Neuronal stem cell (in vitro differentiated cells): ENCODE results near the gene BRIP1.

ENCODE experiments used
- DNase-seq: peaks from one replicate; pipeline ENCODE4 v3.0.0-alpha.2; 2013; ENCODE audit warnings: low spot score
- H2AFZ ChIP-seq: one replicate; pipeline ENCODE4 v1.6.1; 2013; ENCODE audit warnings: mild to moderate bottlenecking, low read length, inconsistent platforms
- H2AK5ac ChIP-seq: 2 replicates; pipeline ENCODE4 v1.6.1; 2013; ENCODE audit warnings: low read depth, mild to moderate bottlenecking, inconsistent platforms, low read length, moderate library complexity, mixed read lengths
- H2BK120ac ChIP-seq: 2 replicates; pipeline ENCODE4 v1.6.1; 2013; ENCODE audit warnings: low read depth, mild to moderate bottlenecking, inconsistent platforms, low read length, moderate library complexity, mixed read lengths
- H2BK12ac ChIP-seq: one replicate; pipeline ENCODE4 v1.6.1; 2013; ENCODE audit warnings: low read length, inconsistent platforms
- H2BK15ac ChIP-seq: 2 replicates; pipeline ENCODE4 v1.6.1; 2013; ENCODE audit warnings: mild to moderate bottlenecking, low read length, inconsistent platforms, mixed read lengths
- H2BK5ac ChIP-seq: one replicate; pipeline ENCODE4 v1.6.1; 2013; ENCODE audit warnings: inconsistent platforms, mild to moderate bottlenecking, low read length, moderate library complexity
- H3K14ac ChIP-seq: one replicate; pipeline ENCODE4 v1.6.1; 2013; ENCODE audit warnings: low read length, inconsistent platforms
- H3K18ac ChIP-seq: 2 replicates; pipeline ENCODE4 v1.6.1; 2013; ENCODE audit warnings: low read length, inconsistent platforms
- H3K23ac ChIP-seq: 2 replicates; pipeline ENCODE4 v1.6.1; 2013; ENCODE audit warnings: low read depth, mild to moderate bottlenecking, mixed read lengths, low read length, inconsistent platforms; ENCODE audit not compliant: poor library complexity
- H3K27ac ChIP-seq: replicated peaks from 3 replicates; pipeline ENCODE4 v1.5.1; 2013; ENCODE audit warnings: low read length, inconsistent platforms
- H3K27me3 ChIP-seq, 3 experiments: 2 replicates each; pipeline ENCODE4 v1.6.1; 2013; ENCODE audit warnings: low read length in 3 of 3, mild to moderate bottlenecking in 2 of 3, inconsistent platforms in 1 of 3, low read depth in 1 of 3, mixed read lengths in 1 of 3, moderate library complexity in 1 of 3; ENCODE audit not compliant: control insufficient read depth in 3 of 3, insufficient read depth in 3 of 3
- H3K36me3 ChIP-seq, 2 donors: replicated peaks in 1 of 2; 2 replicates each; pipeline ENCODE4 v1.6.1; 2013; ENCODE audit warnings: low read length in 2 of 2; ENCODE audit not compliant: control insufficient read depth in 2 of 2, insufficient read depth in 2 of 2
- H3K4ac ChIP-seq: 2 replicates; pipeline ENCODE4 v1.6.1; 2013; ENCODE audit warnings: inconsistent platforms, mild to moderate bottlenecking, low read length, moderate library complexity
- H3K4me1 ChIP-seq, 2 donors: 1 replicate in 1 of 2; 2 replicates in 1 of 2; pipeline ENCODE4 v1.6.1; 2013; ENCODE audit warnings: low read length in 2 of 2, low read depth in 1 of 2; ENCODE audit not compliant: control insufficient read depth in 2 of 2, insufficient read depth in 1 of 2
- H3K4me2 ChIP-seq: one replicate; pipeline ENCODE4 v1.6.1; 2013; ENCODE audit warnings: mild to moderate bottlenecking, low read length, inconsistent platforms; ENCODE audit not compliant: insufficient read depth, poor library complexity, severe bottlenecking
- H3K4me3 ChIP-seq, 2 donors: 2 replicates each; pipeline ENCODE4 v1.5.1; 2013; ENCODE audit warnings: low read length in 2 of 2, mild to moderate bottlenecking in 2 of 2, inconsistent platforms in 1 of 2, moderate library complexity in 1 of 2
- H3K79me1 ChIP-seq: one replicate; pipeline ENCODE4 v1.6.1; 2013; ENCODE audit warnings: low read depth, mild to moderate bottlenecking, inconsistent platforms, low read length, moderate library complexity
- H3K9ac ChIP-seq: one replicate; pipeline ENCODE4 v1.6.1; 2013; ENCODE audit warnings: mild to moderate bottlenecking, low read depth, low read length, inconsistent platforms; ENCODE audit not compliant: poor library complexity
- H3K9me3 ChIP-seq, 2 donors: replicated peaks in 1 of 2; 2 replicates each; pipeline versions ENCODE3 to v1.6.1; 2013; ENCODE audit warnings: low read length in 2 of 2, mild to moderate bottlenecking in 2 of 2, inconsistent platforms in 1 of 2, low read depth in 1 of 2, mixed read lengths in 1 of 2, moderate library complexity in 1 of 2; ENCODE audit not compliant: control insufficient read depth in 2 of 2, insufficient read depth in 1 of 2
- H4K8ac ChIP-seq: one replicate; pipeline ENCODE4 v1.6.1; 2013; ENCODE audit warnings: low read depth, mild to moderate bottlenecking, inconsistent platforms, low read length, moderate library complexity
- H4K91ac ChIP-seq: one replicate; pipeline ENCODE4 v1.6.1; 2013; ENCODE audit warnings: low read length, low read depth, mild to moderate bottlenecking, inconsistent platforms; ENCODE audit not compliant: poor library complexity
- WGBS, 2 donors: extraction: QIAGEN DNeasy Blood & Tissue Kit; methylation state at CpG; one replicate each; pipeline ENCODE4 v1.1.7; 2013; ENCODE audit warnings: missing lambda C conversion rate in 2 of 2, mixed read lengths in 1 of 2; ENCODE audit not compliant: insufficient read length in 2 of 2, insufficient replicate concordance in 1 of 2; ENCODE audit errors: extremely low coverage in 2 of 2; 5-methylcytosine and 5-hydroxymethylcytosine counted together

BRIP1 gene

GRCh38 chr17:61709567-61709966 lies 153.8 kb downstream of the BRIP1 start:
- no CpG with 5 or more reads among the region's 1 CpG for WGBS, 2 donors
- Histone ChIP-seq H4K8ac (no peak overlapping the region), H3K27ac (no peak overlapping the region), H2AFZ (no peak overlapping the region), H3K27me3 (no peaks in the 10 kb centered on the region), H2BK12ac (no peak overlapping the region), H3K23ac (no peak overlapping the region), H2BK15ac (no peak overlapping the region), H3K9me3 (peaks cover 0 to 18% of the 10 kb centered on the region in 2 donors), H3K79me1 (no peaks in the 10 kb centered on the region), H3K14ac (no peak overlapping the region), H2AK5ac (no peak overlapping the region), H3K4me3 (no peak overlapping the region), H3K36me3 (peaks cover 2 to 84% of the 10 kb centered on the region in 2 donors), H3K4me1 (no peaks in the 10 kb centered on the region), H3K4ac (no peak overlapping the region), H2BK120ac (no peak overlapping the region), H3K18ac (no peak overlapping the region), H4K91ac (no peak overlapping the region), H3K9ac (no peak overlapping the region), H3K4me2 (no peak overlapping the region), H2BK5ac (no peak overlapping the region)
- no peak for DNase-seq

- no peak overlapping the region for H2BK5ac ChIP-seq
- no peak overlapping the region for H3K4ac ChIP-seq
- no peaks in the 10 kb centered on the region for H3K27me3 ChIP-seq
- H2BK120ac ChIP-seq = no peak overlapping the region
- DNase-seq = no peak
- H3K79me1 ChIP-seq = no peaks in the 10 kb centered on the region
- no CpG with 5 or more reads among the region's 3 CpGs for WGBS, 2 donors
- H2BK12ac ChIP-seq = no peak overlapping the region
- no peak overlapping the region for H3K4me2 ChIP-seq
- no peak overlapping the region for H3K18ac ChIP-seq
- H3K27ac ChIP-seq = no peak overlapping the region
- H3K4me1 ChIP-seq = no peaks in the 10 kb centered on the region
- no peak overlapping the region for H2AK5ac ChIP-seq
- no peak overlapping the region for H4K91ac ChIP-seq
- H3K9ac ChIP-seq = no peak overlapping the region
- peaks cover 6 to 67% of the 10 kb centered on the region in 2 donors for H3K36me3 ChIP-seq
- H2AFZ ChIP-seq = no peak overlapping the region
- H3K23ac ChIP-seq = no peak overlapping the region
- no peak overlapping the region for H3K14ac ChIP-seq
- no peak overlapping the region for H2BK15ac ChIP-seq
- no peak overlapping the region for H4K8ac ChIP-seq
- peaks cover 5 to 55% of the 10 kb centered on the region in 2 donors for H3K9me3 ChIP-seq
- no peak overlapping the region for H3K4me3 ChIP-seq
These were observed 158.3 kb downstream of the BRIP1 start for GRCh38 chr17:61704935-61705449.

- Histone ChIP-seq H2AFZ (no peak overlapping the region), H3K4me2 (no peak overlapping the region), H3K9me3 (peaks cover 9 to 66% of the 10 kb centered on the region in 2 donors), H3K14ac (no peak overlapping the region), H3K4me3 (no peak overlapping the region), H3K27me3 (no peaks in the 10 kb centered on the region), H2BK5ac (no peak overlapping the region), H2BK120ac (no peak overlapping the region), H4K8ac (no peak overlapping the region), H3K9ac (no peak overlapping the region), H3K23ac (no peak overlapping the region), H2BK12ac (no peak overlapping the region), H3K36me3 (peaks cover 6 to 63% of the 10 kb centered on the region in 2 donors), H2BK15ac (no peak overlapping the region), H3K79me1 (no peaks in the 10 kb centered on the region), H3K18ac (no peak overlapping the region), H2AK5ac (no peak overlapping the region), H3K4me1 (no peaks in the 10 kb centered on the region), H3K27ac (no peak overlapping the region), H3K4ac (no peak overlapping the region), H4K91ac (no peak overlapping the region)
- WGBS, 2 donors = no CpG with 5 or more reads among the region's 3 CpGs
- no peak for DNase-seq
These were observed 160.9 kb downstream of the BRIP1 start for GRCh38 chr17:61702450-61702849.

GRCh38 chr17:61701978-61702377 lies 161.3 kb downstream of the BRIP1 start:
- H2BK12ac ChIP-seq = no peak overlapping the region
- H3K9ac ChIP-seq = no peak overlapping the region
- no peak overlapping the region for H4K8ac ChIP-seq
- no peak overlapping the region for H3K4me3 ChIP-seq
- no CpG with 5 or more reads among the region's 1 CpG for WGBS, 2 donors
- no peak overlapping the region for H2BK120ac ChIP-seq
- peaks cover 6 to 58% of the 10 kb centered on the region in 2 donors for H3K36me3 ChIP-seq
- H3K9me3 ChIP-seq = peaks cover 9 to 63% of the 10 kb centered on the region in 2 donors
- H3K79me1 ChIP-seq = no peaks in the 10 kb centered on the region
- H3K14ac ChIP-seq = no peak overlapping the region
- no peak overlapping the region for H4K91ac ChIP-seq
- H3K4me2 ChIP-seq = no peak overlapping the region
- H3K27me3 ChIP-seq = no peaks in the 10 kb centered on the region
- H2AFZ ChIP-seq = no peak overlapping the region
- no peak overlapping the region for H2BK15ac ChIP-seq
- no peak overlapping the region for H3K18ac ChIP-seq
- no peak overlapping the region for H3K4ac ChIP-seq
- H2BK5ac ChIP-seq = no peak overlapping the region
- no peak overlapping the region for H3K23ac ChIP-seq
- no peak for DNase-seq
- no peak overlapping the region for H3K27ac ChIP-seq
- no peak overlapping the region for H2AK5ac ChIP-seq
- H3K4me1 ChIP-seq = no peaks in the 10 kb centered on the region
